NK-92 treated with Interleukin-12 subunit alpha and Interleukin-12 subunit beta, amount 100 ng/mL, for 24 hours (cell line): ENCODE results near the gene FUT3.

Experiments used
- DNase-seq: peaks from one replicate; lab custom pipeline; 2025; lab: John Stamatoyannopoulos, UW

FUT3 gene

DNA sequence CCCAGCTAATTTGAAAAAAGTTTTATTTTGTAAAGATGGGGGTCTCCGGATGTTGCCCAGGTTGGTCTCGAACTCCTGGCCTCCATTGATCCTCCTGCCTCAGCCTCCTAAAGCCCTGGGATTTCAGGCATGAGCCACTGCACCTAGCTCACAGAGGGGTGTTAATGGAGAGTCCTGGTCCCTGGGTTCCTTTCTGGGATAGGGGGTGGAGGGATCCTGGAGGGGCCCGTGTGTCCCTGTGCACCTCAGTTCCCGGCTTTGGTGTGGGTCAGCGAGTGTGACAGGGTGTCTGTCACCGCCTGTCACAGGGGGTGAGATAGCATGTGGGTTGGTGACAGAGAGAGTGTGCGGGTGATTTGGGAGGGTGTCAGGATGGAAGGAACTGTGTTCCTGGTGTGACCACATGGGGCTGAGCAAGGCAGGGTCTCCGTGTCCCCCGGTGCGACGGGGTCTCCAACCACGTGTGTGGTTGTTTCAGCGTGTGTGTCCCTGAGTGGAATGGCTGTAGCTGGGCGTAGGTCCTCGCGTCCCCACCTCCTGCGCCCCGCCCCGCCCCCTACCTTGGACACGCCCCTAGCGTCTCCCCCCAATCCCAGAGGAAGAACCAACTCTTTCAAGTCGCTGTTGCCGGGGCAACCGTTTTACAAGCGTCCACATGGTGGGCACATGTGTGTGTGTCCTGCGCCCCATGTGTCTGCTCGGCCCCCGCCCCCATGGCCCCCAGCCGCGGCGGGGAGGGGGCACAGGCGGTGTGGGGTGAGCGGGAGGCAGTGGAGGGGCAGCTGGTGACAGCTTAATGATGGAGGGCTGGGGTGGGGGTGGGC, 49.2 kb downstream of the FUT3 start:
- DNase-seq, result no peak

DNA sequence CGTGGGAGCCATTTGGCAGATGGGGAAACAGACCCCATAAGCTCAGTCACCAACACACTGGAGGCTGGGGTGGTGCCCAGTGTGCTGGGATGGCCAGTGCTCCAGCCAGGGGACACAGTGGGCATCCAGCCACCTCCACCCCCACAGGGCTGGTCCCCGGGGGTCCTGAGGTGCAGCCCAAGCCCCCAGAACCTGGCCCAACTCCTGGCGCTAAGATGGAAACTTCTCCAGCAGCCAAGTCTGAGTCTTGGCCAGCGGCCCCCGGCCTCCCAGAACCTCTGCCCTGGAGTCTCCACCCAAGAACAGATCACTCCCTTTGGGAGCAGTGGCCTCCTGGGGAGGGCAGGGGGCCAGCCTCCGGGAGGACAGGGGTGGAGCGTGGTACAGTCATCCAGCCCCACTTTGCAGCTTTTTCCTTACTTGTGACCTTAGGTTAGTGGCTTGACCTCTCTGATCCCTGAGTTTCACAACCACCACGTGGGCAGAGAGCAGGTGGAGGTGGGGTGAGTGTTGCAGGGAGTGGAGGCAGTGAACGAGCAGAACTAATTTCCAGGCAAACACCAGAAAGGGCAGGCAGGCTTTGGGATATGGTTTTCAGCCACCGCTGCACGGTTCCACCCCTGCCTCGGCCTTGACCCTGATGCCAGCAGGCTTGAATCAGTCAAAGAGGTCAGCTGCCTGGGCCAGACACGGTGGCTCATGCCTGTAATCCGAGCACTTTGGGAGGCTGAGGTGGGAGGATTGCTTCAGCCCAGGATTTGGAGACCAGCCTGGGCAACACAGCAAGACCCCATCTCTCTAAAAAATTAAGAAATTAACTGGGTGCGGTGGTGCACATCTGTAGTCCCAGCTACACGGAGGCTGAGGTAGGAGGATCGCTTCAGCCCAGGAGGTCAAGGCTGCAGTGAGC, 50.6 kb downstream of the FUT3 start:
- no peak for DNase-seq

DNA sequence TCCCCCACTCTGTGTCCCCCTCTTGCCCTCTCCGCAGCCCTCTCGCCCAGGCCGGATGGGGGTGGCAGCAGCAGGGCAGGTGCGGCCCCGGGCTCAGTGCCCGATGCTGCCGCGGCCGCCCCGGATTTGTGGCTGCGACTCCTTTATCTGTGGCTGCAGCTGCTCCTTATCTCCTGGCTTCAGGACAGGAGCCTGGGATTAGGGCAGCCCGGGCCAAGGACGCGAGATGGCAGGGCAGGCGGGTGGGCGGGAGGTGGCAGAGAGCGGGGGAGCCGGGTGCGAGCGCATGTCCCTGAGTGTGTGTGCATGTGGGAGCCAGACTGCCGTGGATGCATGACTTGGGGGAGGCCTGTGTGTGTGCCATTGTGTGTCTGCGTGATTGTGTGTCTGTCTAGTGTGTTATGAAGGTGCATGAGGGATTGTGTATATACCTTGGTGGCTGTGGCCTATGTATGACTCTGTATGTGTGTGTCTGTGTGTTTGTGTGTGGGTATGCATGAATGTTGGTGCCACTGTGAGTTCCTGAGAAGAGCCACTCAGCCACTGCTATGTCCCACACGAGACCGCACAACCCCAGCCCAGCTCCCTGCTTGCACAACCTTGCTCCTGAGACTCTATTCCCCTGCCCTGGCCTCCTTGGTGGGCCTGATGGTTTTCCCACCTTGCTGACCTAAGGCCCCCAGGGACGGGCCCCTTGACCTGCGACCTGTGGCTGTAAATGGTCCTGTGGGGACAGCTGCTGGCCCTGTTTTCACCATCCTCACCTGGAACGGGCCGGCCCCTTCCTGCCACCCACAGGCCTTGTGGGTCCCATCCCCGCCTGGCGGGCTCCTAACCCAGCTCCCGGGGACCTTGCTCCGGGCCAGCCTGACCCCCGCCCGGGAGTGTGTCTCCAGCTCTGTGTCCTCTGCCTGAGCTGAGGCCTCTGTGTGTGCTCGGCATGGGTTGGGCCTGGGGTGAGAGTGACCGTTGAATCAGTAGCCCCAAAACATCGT, 51.7 kb downstream of the FUT3 start:
- no peak for DNase-seq

DNA sequence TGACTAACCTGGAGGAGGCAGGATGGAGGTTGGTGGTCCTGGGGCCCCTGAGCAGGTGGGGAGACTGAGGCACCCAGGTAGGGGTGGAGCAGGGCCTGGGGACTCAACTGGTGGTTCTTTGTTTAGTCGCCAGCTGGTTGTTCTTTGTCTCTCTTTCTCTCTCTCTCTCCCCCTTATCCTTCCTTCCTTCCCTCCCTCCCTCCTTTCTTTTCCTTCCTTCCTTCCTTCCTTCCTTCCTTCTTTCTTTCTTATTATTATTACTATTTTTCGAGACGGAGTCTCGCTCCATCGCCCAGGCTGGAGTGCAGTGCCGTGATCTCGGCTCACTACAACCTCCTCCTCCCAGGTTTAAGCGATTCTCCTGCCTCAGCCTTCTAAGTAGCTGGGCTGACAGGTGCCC, 53.0 kb downstream of the FUT3 start:
- DNase-seq, result no peak

DNA sequence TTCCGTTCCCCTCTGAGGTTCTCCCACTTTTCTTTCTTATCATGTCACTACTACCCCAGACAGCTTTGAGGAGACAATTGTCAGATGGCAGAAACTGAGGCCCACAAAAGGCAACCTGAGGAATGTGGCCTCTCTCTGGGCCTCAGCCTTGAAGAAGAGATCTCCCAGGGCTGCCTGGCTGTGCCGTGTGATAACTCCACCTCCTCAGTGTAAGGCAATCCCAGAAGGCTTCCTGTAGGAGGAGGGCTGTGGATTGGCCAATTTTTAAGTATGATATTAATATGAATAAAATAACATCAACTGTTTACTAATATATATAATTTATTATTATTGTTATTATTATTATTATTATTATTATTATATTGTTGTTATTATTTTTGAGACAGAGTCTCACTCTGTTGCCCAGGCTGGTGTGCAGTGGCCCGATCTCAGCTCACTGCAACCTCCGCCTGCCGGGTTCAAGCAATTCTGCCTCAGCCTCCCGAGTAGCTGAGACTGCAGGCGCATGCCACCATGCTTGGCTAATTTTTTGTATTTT, 55.8 kb downstream of the FUT3 start:
- DNase-seq, result no peak

DNA sequence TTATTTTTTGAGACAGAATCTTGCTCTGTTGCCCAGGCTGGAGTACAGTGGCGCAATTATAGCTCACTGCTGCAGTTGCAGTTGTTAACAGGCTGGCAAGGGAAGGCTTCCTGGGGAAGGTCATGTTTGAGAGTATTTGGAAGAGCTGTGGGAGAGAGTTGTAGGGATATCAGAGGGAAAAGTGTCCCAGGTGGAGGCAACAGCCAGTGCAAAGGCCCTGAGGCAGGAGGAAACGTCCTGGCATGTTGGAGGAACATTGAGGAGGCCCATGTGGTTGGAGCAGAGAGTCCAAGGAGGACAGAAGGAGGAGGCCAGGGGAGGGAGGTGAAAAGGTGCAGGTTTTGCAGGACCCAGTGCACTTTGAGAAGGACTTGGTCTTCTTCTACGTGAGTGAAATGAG, 58.1 kb downstream of the FUT3 start:
- DNase-seq, result no peak
